DOHH2 (cell line): ENCODE measurements around the gene SSU72.

Experiments used
- CTCF ChIP-seq: fragments of 200-600 bp; sonication (generic); IDR thresholded peaks from one replicate; pipeline ENCODE4 v1.5.1; 2014; ENCODE audit warnings: antibody characterized with exemption, mild to moderate bottlenecking, low read depth, low read length; ENCODE audit not compliant: poor library complexity, severe bottlenecking
- EZH2phosphoT487 ChIP-seq: fragments of 200-600 bp; sonication (generic); IDR thresholded peaks from 2 replicates; pipeline ENCODE4 v1.6.1; 2017; ENCODE audit warnings: borderline replicate concordance, mild to moderate bottlenecking, antibody characterized with exemption, low read length, moderate library complexity, mixed read lengths

GRCh38 chr1:1538989-1539309 is 35.7 kb downstream of the SSU72 start:
- no peak for TF ChIP-seq CTCF
- no peak for TF ChIP-seq EZH2phosphoT487
